ENCODE data around the gene NBEAL1. TPM values are rescaled to one million over a fixed set of nuclear protein-coding genes. Genes with fewer than 3 reads are reported as not detected.
A peak's percentile ranks its signal among the peaks of the same experiment; 100 is the strongest.
"Not testable (repeated sequence)": the region's sequence is repeated elsewhere in the genome, so short reads cannot be mapped to it uniquely, and the experiment has no call there.

NBEAL1 gene
- 71.7 TPM for total RNA-seq

DNA sequence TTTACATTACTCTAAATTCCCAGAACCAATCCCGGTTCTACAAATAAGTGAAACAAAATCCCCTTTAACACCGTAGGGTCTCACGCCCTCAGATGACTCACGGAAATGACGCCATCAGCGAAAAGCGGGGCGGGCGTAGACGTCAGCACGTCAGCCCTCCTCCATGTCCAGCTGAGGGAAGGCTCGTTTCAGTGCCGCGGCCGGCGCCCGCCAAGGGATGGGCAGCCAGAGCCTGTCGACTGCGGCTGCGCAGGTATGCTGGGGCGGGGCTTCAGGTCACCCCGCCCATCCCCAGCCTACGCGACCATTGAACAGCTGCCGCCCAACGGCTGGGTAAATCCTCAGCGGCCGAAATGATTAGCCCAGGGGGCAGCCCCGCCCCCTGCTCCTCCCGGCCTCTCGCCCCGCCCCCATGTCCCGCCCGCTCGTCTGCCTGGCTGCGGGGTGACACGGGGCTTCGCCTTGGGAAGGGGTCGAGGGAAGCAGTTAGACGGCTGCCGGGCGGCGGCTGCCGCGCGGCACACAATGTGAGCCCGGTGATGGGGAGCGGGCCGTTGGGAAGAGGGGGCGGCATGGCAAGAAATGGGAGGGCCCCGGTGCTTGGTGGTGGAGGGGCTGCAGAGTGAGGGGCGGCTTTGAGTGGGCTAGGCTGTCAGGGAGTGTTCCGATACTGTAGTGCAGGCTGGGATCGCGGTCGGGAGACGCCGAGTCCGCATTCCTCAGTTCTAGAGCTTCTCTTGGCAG, at the start of gene NBEAL1:
Gene NBEAL1, plus strand, starts transcription at position 420 of the 744 bp plus-strand sequence. CDS start 1,510 bp downstream, outside the sequence.
- peak; percentile 97 for DNase-seq (ENCODE audit: low spot score)

DNA sequence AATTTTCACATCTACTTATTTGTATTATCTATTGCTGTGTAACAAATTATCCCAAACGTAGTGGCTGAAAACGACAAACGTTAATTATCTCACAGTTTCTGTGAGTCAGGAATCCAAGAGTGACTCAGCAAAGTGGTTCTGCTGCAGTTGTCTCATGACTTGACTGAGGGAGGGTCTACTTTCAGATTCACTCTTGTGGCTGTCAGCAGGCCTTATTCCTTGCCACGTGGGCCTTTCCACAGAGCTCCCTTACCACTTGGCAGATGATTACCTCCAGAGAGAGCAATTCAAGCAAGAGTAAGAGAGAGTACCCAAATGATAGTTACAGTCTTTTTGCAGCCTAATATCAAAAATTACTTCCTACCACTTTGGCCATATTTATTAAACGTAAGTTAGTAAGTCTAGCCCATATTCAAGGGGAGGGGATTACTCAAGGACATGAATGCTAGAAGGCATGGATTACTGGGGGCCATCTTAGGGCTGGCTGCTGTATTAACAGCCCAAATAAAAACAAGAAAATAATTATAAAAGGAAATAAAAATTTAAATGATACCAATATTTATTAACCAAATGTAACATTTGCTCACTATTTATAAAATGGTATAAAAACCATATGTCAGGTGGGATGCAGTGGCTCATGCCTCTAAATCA, 48.7 kb upstream of the NBEAL1 start:
- no peak for DNase-seq (ENCODE audit: low spot score)

DNA sequence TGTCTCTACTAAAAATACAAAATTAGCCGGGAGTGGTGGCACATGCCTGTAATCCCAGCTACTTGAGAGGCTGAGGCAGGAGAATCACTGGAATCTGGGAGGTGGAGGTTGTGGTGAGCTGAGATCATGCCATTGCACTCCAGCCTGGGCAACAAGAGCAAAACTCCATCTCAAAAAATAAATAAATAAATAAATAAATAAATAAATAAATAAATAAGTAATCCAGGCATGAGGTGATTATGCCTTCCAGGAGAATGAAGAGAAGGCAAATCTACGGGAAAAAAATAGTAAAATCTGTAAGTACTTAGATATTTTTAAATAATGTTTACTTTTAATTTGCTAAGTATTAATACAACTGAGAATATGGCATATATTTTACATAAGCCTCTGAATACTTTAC, 45.3 kb upstream of the NBEAL1 start:
- DNase-seq (ENCODE audit: low spot score) = not testable (repeated sequence)

DNA sequence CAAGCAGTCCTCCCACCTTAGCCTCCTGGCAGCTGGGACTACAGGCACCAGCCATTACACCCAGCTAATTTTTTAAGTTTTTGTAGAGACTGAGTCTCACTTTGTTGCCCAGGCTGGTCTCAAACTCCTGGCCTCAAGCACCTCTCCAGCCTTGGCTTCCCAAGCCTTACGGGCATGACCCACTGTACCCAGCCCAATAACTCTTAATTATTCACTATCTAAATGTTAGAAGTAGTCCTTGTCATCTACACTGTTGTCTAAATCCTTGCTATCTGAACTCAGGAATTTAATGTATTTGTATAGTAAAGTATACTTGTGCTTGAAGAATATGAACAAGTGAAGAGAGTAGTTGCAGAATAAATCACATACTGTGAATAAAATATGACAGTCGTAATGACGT, 37.9 kb upstream of the NBEAL1 start:
- DNase-seq (ENCODE audit: low spot score) = no peak

DNA sequence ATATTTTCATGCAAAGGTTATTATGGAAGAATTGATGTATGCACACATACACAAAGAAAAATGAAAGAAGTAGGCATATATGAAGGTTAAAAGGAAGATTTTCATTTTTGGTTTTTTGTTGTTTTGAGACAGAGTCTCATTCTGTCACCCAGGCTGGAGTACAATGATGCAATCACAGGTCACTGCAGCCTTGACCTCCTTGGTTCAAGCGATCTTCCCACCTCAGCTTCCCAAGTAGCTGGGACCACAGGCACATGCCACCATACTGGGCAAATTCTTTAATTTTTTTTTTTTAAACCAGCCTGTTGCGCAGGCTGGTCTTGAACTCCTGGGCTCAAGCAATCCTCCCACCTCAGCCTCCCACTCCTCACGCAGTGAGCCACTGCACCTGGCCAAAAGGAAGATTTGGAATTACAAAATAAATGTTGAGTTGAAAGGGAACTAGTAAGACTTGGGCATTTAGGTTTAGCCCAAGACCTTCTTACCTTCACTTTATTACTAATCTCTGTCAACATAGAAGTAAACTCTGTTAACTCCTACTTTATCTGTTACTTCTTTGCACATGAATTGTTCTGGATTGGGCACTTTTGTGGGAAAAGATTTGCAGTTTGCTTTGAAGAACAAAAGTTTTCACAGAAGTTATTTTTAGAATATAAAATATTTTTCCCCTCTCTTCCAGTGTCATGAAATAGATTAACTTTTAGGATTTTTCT, 31.7 kb upstream of the NBEAL1 start:
- DNase-seq (ENCODE audit: low spot score) = no peak

DNA sequence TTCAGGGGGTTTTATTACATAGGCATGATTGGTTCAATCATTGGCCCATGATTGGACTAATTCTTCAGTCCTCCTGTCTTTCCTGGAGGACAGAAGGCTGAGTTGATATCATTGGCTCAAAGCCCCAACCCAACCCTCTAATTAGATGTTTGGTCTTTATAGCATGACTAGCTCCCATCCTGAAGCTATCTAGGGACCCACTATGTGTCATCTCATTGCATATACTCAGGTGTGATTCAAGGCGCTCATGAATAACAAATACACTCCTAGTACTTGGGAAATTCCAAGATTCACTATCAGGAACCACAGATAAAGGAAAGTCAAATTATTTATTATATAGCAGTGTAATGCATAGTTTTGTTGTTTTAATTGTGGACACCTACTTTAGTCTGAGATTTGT, 24.9 kb upstream of the NBEAL1 start:
- no peak for DNase-seq (ENCODE audit: low spot score)

DNA sequence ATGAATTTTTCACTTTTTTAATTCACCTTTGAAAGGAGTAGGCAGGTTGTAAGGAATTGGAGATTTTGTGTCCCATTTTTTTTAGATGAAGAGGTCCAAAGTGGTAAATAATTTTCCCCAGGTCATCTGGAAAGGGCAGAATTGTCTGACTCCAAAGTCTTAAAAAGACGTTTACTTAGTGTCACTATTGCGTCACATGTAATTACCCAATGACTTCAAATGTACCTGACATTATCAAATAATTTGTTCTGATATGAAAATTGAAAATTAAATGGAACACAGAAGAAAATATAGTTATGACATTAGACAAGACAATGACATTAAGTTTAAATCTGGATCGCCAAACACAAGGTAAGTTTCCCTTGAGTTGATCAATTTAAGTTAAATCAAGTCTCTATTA, 24.2 kb upstream of the NBEAL1 start:
- no peak for DNase-seq (ENCODE audit: low spot score)

DNA sequence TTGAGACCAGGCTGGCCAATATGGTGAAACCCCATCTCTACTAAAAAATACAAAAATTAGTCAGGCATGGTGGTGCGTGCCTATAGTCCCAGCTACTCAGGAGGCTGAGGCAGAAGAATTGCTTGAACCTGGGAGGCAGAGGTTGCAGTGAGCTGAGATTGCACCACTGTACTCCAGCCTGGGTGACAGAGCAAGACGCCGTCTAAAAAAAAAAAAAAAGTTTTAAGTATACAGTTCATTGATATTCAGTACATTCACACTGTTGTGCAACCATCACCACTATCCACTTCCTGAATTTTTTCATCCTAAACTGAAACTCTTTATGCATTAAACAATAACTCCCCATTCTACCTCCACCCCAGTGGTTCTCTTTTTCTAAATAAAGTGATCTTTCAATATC, 17.6 kb upstream of the NBEAL1 start:
- not testable (repeated sequence) for DNase-seq (ENCODE audit: low spot score)

DNA sequence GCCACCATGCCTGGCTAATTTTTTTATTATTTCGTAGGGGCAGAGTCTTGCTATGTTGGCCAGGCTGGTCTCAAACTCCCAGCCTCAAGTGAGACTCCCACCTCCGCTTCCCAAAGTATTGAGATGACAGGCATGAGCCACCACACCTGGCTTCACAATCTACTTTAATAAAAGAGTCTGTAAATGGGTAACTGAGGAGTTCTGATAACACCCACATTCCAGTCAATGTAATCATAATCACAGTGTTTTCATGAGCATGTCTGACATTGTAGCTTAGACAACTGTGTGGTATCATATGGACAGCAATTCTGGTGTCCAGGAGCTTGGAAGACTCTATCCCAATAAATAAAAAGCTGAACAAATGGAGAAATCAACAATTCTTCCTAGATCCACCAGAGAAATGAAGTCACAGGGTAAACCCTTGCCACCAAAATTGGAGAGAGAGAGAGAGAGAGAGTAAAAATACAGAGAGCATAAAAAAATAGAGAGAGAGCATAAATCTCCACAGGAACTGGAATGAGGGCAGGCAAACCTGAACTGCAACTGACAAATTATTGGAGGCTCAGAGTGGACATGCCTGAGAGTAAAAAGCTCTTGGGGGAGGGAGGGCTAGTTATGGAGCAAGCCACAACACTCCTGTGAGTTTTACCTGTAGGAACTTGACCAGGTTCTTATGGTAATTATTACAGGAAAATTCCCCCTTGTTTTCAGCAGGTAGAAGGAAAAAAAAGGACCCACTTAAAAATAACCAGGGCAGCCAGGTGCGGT, 12.4 kb upstream of the NBEAL1 start:
- peak; percentile 72 for DNase-seq (ENCODE audit: low spot score)

DNA sequence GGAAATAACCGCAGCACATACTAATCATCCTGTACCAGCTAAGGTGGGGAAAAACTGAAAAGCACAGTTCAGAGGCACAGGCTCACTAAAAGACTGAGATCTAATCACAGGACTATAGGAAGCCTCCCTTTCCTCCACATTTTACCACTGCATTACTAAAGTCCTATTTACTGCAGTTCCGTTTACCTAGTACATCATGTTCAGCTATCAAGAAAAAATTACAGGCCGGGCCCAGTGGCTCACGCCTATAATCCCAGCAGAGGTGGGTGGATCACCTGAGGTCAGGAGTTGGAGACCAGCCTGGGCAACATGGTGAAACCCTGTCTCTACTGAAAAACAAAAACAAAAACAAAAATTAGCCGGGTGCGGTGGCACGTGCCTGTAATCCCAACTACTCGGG, 11.0 kb upstream of the NBEAL1 start:
- no peak for DNase-seq (ENCODE audit: low spot score)

DNA sequence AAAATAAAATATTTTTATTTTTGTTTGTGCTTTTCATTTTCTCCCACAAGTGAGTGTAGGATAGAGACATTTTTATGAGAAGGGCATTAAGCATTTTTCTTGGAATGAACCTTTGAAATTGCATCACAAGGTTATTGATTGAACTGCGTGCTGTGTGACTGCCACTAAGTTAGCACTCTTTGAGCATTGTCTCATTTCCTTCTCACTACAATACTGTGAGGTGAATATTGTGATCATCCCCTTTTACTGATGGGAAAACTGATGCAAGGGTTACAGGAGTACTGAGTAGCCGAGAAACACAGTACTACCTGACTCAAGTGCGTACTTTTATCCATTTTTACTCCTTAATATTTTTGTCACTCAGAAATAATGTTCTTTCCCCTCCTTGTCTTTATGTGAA, 2.0 kb downstream of the NBEAL1 start:
- DNase-seq (ENCODE audit: low spot score) = no peak

DNA sequence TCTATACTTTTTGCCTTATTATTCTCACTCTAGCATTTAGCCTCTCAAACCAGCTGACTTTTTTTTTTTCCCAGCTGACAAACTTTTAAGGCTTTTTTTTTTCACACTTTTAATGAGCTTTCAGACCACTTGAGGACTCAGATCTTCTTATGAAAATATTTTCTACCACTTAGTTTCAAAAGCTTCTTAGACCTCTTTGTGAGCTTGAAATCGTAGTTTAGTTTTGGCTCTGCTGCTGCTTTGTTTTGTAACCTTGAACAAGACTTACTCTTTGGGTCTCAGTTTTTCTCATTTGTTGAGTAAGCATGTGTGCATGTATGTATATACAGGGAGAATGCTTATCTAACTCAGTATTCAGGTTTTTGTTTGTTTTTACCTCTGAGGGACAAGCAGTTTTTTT, 3.5 kb downstream of the NBEAL1 start:
- DNase-seq (ENCODE audit: low spot score) = no peak

DNA sequence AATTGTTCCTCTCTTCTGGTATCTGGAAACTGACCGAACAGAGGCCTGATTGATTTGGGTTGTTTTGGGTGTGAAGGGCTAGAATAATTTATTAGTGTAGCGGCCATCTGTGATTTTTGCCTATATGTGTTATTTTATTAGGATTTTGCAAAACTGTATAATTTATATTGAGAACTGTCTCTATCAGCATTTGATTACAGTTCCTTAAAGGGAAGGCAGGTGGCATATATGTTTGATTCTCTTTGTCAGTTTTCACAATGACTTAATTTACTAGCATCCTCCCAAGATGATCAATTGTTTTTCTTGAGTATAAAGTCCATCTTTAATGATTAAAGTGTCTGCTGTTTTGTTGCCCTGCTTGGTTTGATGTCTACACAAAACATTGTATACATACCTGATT, 4.5 kb downstream of the NBEAL1 start:
- DNase-seq (ENCODE audit: low spot score) = no peak

DNA sequence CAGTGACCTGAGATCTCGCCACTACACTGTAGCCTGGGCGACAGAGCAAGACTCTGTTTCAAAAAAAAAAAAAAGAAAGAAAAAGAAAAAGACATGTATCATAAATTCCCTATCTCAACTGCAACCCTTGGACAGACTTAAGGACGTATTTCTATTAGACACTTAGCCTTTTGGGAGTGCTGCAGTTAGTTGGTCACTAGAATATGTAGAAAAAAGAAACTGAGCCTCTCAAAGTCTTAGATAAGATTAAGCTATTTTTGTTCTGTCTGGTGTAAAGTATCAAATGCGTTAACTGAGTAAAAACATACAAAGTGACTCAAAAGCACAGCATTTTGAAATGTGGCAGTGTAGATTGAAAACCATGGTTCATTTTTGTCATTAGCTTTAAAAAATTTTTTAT, 7.3 kb downstream of the NBEAL1 start:
- DNase-seq (ENCODE audit: low spot score) = no peak

DNA sequence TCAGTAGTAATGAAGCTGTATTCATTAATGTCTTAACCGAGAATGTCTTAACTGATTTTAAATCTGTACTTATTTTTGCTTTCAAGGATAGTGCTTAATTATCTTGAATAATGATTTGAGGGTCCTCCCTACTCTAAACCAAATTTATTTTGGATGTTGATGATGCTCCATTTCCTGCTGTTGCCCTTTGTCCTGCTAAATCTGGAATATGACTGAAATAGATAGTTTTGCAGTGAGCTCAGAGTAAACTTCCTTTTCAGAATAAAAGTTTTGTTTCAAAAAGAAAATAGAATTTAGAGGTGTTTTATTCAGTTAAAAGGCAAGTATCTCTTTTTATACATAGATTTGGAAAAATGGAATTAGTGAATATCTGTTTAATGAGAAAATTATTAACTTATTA, 8.1 kb downstream of the NBEAL1 start:
- no peak for DNase-seq (ENCODE audit: low spot score)

DNA sequence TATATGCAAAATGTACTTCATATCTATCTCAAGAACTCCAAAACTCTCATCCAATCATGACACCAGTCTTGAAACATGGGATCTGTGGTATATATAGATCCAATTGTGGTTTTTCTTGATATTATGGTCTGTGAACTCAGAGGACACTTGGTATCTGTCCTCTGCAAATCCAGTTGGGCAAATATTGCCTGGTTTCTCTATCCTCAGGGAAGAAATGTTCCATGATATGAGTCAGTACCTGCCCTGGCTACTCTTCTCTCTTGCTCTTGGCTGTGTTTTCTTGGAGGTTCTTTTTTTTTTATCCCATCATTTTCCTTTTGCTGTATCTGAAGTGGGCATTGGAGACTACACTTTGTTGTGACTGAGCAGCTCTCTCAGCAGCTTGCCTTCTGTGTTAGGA, 10.9 kb downstream of the NBEAL1 start:
- no peak for DNase-seq (ENCODE audit: low spot score)

DNA sequence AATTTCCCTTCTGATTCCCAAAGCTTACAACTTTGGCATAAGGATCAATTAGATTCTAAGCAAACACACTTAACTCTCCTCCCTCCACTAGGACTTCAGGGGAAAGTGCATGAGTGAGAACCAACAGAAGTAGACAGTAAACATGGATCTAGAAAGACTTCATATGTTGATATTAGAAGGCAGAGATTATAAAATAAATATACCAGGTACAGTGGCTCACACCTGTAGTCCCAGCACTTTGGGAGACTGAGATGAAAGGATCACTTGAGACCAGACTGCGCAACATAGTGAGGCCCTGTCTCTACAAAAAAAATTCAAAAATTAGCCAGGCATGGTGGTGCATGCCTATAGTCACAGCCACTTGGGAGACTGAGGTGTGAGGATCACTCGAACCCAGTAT, 15.9 kb downstream of the NBEAL1 start:
- DNase-seq (ENCODE audit: low spot score) = no peak

DNA sequence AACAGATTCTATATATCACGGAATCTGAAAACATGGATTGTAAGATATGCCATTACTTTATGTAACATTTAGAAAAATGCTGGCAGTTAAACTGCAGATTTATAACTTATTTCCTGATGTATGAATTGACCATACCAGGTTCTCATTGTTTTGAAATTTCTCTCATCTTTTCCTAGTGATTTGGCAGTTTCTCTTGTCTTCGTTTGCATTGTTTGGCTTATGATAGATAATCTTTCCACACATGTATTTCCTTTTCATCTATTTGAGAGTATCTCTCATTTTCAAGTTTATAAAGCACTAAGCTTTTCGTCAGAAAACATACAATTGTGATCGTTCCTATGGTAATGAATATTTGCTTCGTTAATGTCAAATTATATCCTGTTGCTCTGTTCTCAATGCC, 16.3 kb downstream of the NBEAL1 start:
- no peak for DNase-seq (ENCODE audit: low spot score)

DNA sequence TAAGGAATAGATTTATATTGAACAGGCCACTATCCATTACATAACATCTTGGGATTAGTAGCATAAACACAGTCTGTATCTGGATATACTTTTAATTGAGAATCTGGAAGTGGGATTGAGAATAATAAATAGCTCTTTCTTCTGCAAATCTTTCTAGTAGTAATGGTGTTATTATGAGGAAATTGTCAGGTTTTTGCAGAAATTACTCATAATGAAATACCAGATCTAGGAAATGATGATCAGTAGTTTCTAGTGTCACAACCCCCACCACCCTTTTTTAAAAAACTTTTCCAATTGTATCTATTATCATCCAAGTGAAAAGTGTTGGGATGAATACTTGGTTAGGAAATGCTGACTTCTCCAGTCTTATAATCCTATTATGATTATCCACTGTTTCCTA, 18.7 kb downstream of the NBEAL1 start:
- DNase-seq (ENCODE audit: low spot score) = no peak

DNA sequence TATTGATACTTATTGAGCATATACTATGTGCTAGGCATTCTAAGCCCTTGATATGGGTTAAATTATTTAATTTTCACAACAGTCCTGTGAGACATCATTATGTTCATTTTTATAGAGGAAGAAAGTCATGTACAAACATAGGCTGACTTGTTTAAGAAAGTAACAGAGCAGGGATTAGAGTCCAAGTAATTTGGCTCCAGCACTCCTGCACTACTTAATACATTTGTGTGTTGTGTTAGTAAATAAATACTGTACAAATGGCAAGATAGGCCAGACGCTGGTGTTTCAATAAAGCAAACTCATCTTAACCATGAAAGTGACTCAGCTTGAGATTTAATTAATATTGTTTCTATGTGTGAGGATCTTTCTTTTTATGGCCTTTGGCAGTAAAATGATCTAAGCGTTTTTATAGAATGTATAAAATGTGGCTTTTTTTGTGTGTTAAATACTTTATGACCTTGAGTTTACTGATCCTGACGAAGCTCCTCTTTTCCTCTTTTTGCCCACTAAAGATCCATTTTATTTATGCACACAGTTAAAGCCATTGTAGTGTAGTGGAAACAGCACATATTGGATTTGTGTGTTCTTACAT, 21.3 kb downstream of the NBEAL1 start:
- no peak for DNase-seq (ENCODE audit: low spot score)

DNA sequence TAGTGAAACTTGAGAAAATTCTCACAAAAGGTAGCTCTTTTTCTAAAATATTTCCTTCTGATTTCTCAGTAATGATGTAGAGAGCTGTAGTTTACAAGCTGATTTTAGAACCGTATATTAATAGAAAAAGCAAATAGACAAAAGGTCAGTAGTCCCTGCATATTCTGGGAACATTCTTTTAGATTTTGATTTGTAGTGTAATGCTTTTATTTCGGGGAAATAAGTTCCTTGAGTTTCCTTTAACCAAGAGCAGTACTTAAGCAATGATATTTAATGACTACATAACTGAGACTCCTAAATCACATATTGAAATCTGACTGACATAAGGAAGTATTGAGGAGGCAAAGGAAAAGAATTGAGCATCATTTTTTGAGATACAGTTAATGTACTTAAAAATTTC, 22.4 kb downstream of the NBEAL1 start:
- no peak for DNase-seq (ENCODE audit: low spot score)

DNA sequence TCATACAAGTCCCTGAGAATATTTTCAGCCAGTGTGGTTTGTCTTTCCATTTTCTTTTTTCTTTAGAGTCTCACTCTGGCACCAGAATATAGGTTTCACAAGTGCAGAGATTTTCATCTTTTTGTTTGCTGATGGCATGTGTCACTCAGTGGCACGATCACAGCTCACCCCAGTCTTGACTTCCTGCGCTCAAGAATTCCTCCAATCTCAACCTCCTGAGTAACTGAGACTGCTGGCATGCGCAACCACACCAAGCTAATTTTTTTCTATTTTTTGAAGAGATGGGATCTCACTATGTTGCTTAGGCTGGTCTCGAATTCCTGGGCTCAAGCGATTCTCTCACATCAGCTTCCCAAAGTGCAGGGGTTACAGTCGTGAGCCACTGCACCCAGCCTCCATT, 23.9 kb downstream of the NBEAL1 start:
- no peak for DNase-seq (ENCODE audit: low spot score)
